ENCODE data around the gene ZBED6.
A peak's percentile ranks its signal among the peaks of the same experiment; 100 is the strongest.

Gene ZBED6

DNA sequence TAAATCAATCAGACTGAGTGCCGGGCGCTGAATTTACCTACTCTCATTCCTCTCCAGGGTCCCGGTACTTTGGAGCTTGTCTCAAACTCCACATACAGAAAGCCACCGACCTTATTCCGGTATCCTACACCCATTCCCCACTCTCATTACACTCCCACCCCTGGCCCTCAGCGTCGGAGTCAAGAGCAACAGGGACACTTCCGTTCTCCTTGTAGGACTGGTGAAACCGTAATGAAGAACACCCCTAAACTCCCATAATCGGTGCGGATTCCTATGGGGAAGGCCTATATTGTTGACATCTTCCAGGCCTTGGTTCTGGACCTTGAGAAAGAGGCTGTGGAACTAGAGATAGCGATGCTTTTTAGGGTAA, 798 bp downstream of the ZBED6 start:
- CTCF ChIA-PET = no interaction called here
- TF ChIP-seq, protein P1, sequence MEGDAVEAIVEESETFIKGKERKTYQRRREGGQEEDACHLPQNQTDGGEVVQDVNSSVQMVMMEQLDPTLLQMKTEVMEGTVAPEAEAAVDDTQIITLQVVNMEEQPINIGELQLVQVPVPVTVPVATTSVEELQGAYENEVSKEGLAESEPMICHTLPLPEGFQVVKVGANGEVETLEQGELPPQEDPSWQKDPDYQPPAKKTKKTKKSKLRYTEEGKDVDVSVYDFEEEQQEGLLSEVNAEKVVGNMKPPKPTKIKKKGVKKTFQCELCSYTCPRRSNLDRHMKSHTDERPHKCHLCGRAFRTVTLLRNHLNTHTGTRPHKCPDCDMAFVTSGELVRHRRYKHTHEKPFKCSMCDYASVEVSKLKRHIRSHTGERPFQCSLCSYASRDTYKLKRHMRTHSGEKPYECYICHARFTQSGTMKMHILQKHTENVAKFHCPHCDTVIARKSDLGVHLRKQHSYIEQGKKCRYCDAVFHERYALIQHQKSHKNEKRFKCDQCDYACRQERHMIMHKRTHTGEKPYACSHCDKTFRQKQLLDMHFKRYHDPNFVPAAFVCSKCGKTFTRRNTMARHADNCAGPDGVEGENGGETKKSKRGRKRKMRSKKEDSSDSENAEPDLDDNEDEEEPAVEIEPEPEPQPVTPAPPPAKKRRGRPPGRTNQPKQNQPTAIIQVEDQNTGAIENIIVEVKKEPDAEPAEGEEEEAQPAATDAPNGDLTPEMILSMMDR (IDR thresholded peaks at IDR 0.05; ENCODE audit: insufficient read depth, low read length, missing control alignments) = no peak
- DNase-seq (ENCODE audit: low read depth, low spot score) = no peak
- POLR2A ChIA-PET = interaction anchor here (1.8 kb wide), 1 partner anchor 11 kb away, joined by 6 read pairs; no protein-coding TSS in a partner anchor
- peak overlapping the region; percentile 57 for H3K4me3 ChIP-seq (ENCODE audit: low read depth, low read length)

DNA sequence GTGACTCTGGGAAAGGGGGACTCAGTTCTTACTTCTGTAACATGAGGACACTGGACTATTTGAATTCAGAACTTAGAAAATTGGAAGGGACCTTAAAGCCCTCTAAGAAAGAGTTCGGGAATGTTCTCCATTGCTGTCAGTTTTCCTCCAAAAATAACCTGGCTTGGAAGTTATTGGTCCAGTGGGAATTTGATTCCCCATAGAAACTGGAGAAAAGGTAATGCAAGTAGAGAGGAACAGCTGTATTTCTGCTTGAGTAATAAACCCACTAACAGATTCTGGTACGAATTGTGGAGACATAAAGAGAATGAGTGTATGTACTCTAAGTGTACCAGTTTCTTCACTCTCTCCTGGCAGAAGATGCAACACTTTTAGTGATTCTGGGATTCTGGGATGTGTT, 1.8 kb downstream of the ZBED6 start:
- DNase-seq (ENCODE audit: low read depth, low spot score) = no peak
- POLR2A ChIA-PET = interaction anchor here (0.6 to 1.8 kb wide), 2 partner anchors 10 kb away, joined by 3 to 6 read pairs; no protein-coding TSS in a partner anchor
- TF ChIP-seq, protein P1 (IDR thresholded peaks at IDR 0.05; ENCODE audit: insufficient read depth, low read length, missing control alignments) = no peak
- H3K4me3 ChIP-seq (ENCODE audit: low read depth, low read length) = peak overlapping the region; percentile 57
- CTCF ChIA-PET = interaction anchor here (1.7 kb wide), 1 partner anchor 284 kb away, joined by 4 read pairs; no protein-coding TSS in a partner anchor

DNA sequence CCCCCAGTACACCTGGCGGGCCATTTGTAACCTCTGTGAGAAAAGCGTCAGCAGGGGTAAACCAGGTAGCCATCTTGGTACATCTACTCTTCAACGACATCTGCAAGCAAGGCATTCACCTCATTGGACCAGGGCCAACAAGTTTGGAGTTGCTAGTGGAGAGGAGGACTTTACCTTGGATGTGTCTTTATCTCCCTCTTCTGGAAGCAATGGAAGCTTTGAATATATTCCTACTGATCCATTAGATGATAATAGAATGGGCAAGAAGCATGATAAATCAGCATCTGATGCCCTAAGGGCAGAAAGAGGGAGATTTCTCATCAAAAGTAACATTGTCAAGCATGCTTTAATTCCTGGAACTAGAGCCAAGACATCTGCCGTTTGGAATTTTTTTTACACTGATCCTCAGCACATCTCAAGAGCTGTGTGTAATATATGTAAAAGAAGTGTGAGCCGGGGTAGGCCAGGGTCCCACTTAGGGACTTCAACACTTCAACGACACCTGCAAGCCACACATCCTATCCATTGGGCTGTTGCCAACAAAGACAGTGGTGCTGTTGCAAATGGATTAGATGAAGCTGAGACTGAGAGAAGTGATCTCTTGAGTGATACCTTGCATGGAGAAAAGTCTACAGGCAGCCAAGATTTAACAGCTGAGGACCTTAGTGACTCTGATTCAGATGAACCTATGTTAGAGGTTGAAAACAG, 2.7 kb downstream of the ZBED6 start:
- DNase-seq (ENCODE audit: low read depth, low spot score) = no peak
- H3K4me3 ChIP-seq (ENCODE audit: low read depth, low read length) = no peak overlapping the region
- CTCF ChIA-PET = interaction anchor here (1.7 kb wide), 1 partner anchor 285 kb away, joined by 4 read pairs; no protein-coding TSS in a partner anchor
- TF ChIP-seq, protein P1 (IDR thresholded peaks at IDR 0.05; ENCODE audit: insufficient read depth, low read length, missing control alignments) = no peak
- POLR2A ChIA-PET = interaction anchor here (0.6 kb wide), 2 partner anchors 9 to 287 kb away, joined by 3 read pairs; no protein-coding TSS in a partner anchor

DNA sequence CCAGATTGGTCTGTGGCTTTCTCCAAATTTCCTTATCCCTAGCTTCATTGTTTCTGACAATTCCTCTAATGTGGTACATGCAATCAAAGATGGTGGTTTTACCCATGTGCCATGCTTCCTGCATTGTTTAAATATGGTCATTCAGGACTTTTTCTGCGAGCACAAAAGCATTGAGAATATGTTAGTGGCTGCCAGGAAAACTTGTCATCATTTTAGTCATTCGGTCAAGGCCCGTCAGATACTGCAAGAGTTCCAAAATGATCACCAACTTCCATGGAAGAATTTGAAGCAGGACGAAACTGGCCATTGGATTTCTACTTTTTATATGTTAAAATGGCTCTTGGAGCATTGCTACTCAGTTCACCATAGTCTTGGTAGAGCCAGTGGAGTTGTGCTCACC, 3.7 kb downstream of the ZBED6 start:
- ChIA-PET POLR2A (no interaction called here), CTCF (no interaction called here)
- no peak for DNase-seq (ENCODE audit: low read depth, low spot score)
- TF ChIP-seq, protein P1 (IDR thresholded peaks at IDR 0.05; ENCODE audit: insufficient read depth, low read length, missing control alignments) = no peak
- H3K4me3 ChIP-seq (ENCODE audit: low read depth, low read length) = no peak overlapping the region

DNA sequence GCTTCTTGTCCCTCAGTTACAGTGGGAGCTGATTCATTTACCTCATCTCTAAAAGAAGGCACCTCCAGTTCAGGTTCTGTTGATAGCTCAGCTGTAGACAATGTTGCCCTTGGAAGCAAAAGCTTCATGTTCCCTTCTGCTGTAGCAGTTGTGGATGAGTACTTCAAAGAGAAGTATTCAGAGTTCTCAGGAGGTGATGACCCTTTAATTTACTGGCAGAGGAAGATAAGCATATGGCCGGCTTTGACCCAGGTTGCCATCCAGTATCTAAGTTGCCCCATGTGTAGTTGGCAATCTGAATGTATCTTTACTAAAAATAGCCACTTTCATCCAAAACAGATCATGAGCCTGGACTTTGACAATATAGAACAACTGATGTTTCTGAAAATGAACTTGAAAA, 4.5 kb downstream of the ZBED6 start:
- ChIA-PET CTCF (interaction anchor here (1.0 to 1.6 kb wide), 2 partner anchors 329 to 631 kb away, joined by 3 to 4 read pairs; no protein-coding TSS in a partner anchor), POLR2A (no interaction called here)
- DNase-seq (ENCODE audit: low read depth, low spot score) = no peak
- TF ChIP-seq, protein P1 (IDR thresholded peaks at IDR 0.05; ENCODE audit: insufficient read depth, low read length, missing control alignments) = no peak
- H3K4me3 ChIP-seq (ENCODE audit: low read depth, low read length) = no peak overlapping the region

DNA sequence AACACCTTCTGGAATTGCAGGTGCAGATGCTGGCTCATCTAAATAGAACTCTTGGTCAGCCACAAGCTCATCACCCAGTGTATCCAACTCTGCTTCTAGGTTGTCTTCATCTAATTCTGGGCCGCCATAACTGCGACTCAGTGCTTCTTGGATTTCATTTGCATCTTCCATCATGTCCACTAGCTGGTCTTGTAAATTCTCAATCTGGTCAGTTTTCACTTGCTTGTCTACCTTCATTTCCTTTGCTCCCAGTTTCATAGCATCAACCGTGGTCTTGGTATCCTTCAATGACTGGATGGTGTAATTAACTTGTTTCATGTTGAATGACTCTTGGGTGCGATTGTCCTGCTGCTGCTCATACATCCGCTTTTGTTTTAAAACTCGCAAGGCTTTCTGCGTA, 10.3 kb downstream of the ZBED6 start:
- no peak overlapping the region for H3K4me3 ChIP-seq (ENCODE audit: low read depth, low read length)
- ChIA-PET POLR2A (no interaction called here), CTCF (no interaction called here)
- no peak for DNase-seq (ENCODE audit: low read depth, low spot score)
- TF ChIP-seq, protein P1 (IDR thresholded peaks at IDR 0.05; ENCODE audit: insufficient read depth, low read length, missing control alignments) = no peak

Data from AG04449 (cell line).